GM18502 (cell line): Measurements from ENCODE around the gene CD96.

Experiments used
- ATAC-seq: cut with Tn5 transposase; IDR thresholded peaks from one replicate; pipeline ENCODE4 v1.9.1; 2021; ENCODE audit warnings: mild to moderate bottlenecking; ENCODE audit not compliant: unreplicated experiment, poor library complexity

The CD96 gene

DNA sequence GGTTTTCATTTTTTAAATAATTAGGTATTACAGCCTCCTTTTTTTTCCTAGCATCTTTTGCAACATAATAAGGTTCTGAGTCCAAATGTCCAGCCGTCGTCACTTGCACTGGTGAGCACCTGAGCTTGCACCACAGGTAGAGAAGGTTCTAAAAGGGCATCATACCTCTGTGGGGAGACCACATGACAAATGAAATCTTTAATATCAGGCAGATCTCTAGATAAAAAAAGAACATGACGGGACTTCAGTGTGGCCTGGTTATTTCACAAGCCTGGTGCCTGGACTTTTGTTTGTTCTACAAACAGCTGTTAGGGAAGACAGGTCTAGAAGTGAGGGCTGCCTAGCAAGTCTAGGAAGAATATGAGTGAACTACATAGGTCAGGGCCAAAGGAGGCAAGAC is 49.6 kb downstream of the CD96 start:
- no peak for ATAC-seq

DNA sequence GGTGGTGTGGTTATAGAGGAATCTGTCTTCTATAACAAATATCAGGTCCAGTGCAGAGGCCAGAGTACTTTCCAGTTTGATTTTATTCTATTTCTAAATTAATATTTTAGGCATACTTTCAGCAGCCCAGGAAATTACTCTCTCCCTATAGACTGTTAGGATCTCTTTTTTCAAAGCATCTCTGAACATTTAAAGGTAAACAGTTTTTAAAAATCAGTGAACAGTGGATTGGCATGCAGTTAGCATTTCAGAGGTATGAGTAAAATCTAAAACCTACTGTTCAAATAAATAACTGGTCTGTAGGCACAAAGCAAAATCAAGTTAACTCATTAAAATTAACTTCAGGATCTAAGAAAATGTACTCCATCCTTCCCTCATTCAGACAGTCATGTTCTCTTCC is 50.1 kb downstream of the CD96 start:
- no peak for ATAC-seq

DNA sequence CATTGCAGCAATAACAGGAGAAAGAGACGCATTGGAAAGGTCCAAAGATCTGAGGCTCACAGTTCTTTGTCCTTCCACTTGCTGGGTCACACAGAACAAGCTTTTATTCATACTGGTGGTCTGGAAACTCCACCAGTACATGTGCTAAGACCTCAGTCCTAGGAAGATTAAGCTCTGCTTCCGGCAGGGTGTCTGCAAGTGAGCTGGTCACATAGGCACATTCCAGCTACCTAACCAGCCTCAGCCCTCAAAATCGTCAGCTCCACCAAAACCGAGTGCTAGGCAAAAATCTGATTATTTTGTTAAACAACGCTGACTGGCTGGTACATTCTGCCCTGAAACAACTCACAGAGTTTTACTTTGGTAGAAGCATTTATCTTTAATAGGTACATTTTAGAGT is 50.9 kb downstream of the CD96 start:
- ATAC-seq, result no peak

DNA sequence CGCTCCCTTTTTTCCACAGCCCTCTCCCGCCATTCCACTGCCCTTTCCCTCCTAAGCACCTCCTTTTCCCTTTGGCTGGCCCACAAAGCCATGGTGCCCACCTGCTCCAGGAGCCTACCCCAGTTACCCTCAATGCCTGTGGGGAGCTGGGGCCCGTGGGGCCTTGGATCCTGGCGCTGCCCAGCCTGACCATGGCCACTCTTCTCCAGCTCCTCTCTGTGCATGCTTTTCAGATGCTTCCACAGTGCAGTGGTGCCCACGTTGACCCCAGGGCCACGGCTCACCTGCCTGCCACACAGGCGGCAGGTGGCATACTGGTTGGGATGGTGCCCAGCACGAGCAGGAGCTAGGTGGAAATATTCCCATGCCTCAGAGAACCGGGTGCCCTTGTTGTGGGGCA is 51.7 kb downstream of the CD96 start:
- no peak for ATAC-seq

DNA sequence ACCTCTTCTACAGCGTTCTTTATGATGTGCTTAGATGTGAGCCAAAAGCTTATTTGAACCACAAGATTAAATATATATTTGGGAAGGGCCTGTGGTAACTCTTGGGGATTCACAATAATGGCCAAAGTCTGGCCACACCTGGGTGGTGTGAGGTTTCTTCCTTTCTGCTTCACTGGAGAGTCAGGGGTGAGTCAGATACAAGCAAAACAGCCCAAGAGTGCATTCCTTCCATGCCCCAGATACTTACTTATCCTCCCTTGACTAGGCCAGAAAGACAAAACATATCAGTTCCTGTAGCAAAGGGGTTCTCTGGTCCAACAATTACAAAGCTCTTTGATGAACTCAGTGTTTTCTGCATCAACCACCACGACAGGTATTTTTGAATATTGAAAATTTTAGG is 52.2 kb downstream of the CD96 start:
- peak; percentile 76 for ATAC-seq

DNA sequence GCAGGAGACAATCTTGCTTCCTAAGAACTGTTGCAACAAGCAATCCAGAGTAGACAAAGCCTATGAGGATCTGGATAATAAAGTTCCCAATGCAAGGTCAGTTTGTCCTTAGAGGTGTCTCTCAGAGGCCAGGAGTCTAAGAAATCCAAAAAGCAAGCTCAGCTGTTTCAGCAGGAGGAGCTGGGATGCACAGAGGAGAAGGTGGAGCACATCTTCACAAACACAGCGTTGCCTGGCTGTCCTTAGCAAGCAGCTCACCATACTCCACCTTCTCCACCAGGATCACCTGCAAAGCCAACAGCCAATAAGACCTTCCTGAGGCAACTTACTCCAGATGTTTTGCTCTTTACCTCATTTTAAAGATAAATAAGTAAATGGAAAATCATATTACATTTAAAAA is 52.8 kb downstream of the CD96 start:
- ATAC-seq, result no peak

DNA sequence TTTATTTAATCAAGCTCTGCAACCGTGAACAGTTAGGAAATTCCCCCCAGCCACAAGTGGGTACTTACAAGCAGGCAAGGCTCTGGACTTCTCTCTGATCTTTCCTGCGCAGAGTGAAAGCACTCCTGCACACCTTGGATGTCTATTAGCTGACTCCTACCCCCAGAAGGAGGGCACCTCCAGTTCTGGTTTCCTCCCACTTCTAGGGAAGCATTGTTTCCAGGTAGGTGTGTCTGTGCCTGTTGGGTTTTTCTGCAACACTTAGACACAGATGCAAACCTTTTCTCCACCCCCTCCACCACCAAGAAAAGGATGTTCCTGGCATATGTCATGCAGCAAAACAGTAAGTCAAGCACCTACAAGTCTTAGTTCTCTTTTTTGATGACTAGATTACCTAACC is 53.2 kb downstream of the CD96 start, which contains the start of gene ZBED2:
Gene ZBED2 (minus strand): TSS at position 115 of the 400 bp plus-strand sequence. CDS start 1,145 bp downstream, outside the sequence.
- peak; percentile 59 for ATAC-seq

DNA sequence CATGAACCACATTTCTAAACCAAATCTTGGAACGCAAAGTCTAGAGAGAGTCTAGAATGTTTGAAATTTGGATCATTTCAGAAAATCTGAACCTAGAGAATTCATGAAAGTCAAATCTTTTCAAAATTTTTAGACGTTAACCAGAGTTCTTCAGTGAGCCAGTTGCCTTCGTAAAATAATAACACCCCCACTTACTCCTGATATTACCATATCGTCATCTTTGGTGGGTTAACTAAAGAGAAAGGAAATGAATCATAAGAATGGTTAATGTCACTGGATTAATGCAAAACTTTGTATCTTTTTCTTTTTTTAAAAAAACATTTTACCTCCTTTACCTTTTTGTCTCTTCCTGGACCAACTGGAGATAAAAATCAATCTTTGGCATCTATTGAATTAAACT is 54.3 kb downstream of the CD96 start:
- ATAC-seq, result no peak

DNA sequence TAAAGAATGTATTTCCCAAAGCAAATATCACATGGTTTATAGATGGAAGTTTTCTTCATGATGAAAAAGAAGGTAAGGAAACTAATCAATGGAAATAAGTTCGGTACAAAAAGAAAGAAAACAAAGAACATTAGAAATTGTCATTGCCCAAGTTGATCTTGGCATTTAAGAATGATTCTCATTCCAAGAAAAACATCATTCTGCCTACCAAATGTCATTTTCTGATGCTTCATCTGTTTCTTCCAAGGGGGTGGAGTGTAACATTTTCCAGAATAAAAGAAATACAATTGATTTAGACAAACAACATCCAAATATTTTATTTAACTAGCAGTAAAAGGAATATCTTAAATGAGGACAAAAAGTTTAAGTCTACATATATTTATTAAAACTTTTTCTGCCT is 56.1 kb downstream of the CD96 start:
- ATAC-seq, result no peak

DNA sequence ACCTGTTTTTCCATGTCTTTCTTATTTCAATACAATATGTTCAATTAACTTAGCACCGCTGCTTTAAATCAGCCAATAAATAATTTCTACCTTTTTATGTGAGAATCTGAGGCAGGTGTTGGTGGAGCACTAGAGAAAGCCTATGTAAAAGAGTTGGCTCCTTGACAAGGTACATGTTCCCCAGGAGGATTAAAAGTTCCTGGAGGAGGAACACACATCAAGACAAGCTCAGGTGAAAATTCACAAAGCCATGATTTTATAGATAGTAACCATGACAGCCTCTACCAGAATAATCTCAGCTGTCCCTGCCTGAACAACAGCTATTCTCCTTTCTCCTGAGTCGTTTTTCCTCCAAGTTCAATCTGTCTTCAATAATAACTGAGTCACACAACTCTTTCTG is 56.6 kb downstream of the CD96 start:
- no peak for ATAC-seq

DNA sequence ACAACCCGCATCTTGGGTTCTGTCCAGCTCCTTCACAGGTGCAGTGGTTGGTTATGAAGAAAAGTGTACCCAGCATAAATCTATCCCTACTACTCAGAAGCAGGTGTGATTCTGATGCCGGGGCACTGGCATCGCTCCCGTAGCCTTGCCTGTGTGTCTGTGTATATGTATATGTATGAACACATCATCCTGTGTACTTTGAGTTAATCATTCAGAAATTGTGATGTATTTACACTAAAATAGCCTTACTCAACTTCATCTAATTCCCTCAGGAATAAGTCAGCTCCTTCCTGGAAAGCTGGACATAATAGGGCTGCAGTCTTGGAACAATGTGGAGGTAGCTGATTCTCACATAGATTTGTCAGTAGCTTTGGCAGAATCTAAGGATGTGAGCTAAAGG is 59.8 kb downstream of the CD96 start:
- ATAC-seq, result no peak

DNA sequence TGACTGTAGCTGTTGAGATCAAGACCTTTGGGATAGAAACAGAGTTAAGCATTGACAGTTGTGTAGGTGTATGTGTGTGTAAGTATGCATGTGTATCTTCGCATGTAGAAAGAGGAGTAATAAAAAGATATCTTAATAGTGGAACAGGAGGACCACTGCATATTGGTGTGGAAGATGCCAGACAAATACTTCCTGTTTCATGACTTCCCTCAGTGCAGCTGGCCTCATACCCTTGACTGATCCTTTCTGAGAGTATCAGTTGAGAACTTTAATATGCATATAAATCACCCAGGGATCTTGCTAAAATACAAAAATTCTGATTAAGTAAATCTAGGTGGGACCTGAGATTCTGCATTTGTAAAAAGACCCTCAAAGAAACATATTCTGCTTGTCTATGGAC is 61.7 kb downstream of the CD96 start:
- peak; percentile 51 for ATAC-seq

DNA sequence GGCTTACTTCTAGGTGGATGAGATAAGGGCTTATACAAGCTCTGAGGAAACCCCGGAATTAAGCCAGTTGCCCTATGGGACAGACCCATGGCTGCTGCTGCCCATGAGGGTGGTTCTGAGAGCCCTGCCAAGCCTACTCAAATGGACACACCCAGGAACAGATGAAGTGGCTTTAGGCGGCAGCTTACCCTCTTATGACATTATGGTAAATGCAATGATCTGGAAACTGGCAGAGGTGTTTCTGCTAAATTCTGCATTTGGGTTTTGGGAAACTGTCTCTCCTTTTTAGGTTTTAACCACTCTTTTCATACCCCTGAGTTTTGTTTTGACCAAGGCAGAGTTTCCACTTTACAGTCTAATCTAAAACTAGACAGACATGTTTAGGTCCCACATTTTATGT is 62.1 kb downstream of the CD96 start:
- peak; percentile 19 for ATAC-seq

DNA sequence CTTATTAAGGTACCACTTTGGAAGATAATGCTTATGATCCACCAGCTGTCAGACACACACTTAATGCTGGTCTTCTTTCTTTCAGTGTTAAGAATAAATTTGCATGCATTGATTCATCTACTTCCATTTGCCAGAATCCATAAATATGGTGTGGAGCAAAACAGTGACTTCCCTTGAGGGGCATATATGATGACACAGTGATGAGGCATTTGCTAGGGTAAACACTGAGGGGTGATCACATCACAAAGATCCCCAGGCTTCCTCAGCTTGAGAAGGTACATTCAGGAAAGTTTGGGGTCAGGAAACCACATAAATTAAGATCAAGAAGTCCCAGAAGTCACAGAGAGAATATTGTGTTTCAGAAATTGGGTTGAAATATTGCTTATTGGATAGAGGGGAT is 63.0 kb downstream of the CD96 start:
- ATAC-seq, result no peak

DNA sequence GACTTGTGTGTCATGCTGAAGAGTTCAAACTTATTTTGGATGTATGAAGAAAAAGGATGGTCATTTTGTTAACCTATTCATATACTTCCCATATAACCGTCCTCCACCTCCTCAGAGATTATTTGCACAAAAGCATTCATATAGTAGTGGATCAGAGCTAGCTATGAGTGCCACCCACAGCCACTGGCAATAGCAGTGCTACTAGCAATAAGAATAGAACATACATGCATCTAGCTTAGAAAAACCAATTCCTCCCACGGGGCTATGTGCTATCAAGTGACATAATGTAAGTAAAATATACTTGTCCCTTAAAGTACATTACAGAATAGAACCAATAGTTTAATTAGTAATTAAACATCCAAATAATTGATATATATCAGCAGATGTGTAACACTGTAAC is 63.5 kb downstream of the CD96 start:
- ATAC-seq, result no peak

DNA sequence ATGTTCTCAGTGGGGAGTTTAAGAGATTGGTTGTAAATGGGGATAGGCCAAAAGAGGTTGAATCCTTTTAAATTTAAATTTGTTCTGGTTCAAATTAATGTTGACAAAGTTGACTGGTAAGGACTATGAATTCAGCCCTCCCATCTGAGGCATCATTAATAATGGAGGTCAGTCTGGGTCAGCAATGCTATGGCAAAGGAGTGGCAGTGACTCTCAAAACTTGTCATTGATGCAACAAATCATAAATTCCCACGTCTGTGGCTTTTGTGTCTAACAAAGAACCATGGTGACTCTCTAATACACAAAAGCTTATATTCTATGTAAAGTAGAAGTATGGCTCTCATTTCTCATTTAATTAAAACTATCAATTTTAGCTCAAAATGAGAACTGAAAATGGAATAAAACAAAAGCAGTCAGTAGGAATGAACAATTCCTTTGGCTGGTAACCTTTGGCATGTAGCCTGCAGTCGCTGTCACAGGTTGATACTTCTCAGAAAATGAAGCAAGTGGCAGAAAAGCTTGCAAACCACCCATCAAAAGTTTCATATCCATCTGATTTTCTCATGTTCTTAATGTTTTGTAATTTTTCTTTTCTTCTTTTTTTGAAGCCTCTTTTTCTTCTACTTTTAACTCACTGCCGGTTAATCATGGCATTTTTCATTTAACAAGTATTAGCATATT is 65.4 kb downstream of the CD96 start:
- no peak for ATAC-seq

DNA sequence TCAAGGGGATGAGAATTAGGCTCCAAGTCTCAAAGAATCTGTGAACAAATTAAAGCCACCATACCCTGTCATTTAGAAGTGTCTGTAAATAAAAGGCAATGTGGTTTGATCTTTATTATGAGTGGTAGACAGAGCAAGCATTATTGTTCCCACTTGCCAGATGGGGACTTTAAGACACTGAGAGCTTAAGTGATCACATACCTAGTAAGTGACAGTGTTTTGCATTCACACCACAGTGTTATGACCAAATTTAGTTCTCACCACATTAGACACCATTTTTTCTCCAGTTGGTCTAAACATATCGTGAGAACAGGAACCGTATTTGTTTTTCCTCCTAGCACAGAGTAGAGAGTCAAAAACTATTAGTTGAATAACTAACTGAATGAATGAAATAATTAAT is 66.4 kb downstream of the CD96 start:
- no peak for ATAC-seq

DNA sequence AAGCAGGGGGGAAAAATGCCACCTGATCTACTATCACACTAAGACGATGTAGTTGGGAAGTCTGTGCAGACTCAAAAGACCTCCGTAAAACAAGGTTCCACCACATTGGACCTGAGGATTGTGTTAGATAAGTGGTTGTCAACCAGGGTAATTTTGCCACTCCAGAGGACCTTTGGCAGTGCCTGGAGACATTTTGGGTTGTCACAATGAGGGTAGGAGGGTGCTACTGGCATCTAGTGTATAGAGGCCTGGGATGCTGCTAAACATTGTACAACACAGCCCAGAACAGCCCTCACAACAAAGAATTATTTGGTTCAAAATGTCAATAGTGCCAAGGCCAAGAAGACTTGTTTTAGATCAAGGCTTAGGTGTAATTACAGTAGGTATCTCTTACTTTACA is 67.7 kb downstream of the CD96 start:
- no peak for ATAC-seq

DNA sequence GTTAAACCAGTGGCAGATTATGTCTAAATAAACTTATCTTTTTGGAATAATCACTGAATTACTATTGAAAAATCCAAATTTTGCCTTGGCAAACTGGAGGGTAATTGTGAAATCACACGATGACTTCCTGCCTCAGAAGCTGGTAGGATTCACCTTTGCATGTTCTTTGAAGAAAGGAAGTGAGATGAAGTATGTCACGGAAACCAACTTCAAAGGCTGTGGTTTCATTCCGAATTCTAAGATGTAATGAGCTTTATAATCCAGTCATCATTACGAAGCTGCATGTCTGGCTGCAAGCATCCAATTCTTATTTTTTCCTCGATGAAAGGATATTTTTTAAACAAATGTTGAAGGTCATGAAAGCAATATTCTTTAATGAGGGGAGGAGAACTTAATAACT is 68.2 kb downstream of the CD96 start:
- ATAC-seq, result peak; percentile 95

DNA sequence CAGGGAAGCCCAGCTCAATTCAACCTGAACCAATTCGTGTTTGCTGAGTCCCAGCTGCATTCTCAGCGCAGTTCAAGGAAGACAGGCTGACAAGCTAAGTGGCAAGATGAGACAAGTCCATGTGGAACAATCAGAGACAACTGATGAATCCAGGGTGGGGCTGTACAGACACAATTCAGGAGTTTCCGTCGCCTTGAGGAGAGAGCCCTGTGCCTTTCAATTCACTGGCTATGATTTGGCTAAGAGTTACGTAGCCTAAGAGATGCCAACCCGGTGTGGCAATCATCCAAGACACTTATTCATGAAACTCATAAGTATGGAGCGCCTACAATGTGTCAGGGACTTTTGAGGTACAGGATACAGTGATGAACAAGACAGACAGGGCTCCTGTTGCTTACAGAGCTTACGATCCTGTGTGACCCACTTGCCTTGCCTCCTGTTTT is 68.6 kb downstream of the CD96 start:
- ATAC-seq, result peak; percentile 29

DNA sequence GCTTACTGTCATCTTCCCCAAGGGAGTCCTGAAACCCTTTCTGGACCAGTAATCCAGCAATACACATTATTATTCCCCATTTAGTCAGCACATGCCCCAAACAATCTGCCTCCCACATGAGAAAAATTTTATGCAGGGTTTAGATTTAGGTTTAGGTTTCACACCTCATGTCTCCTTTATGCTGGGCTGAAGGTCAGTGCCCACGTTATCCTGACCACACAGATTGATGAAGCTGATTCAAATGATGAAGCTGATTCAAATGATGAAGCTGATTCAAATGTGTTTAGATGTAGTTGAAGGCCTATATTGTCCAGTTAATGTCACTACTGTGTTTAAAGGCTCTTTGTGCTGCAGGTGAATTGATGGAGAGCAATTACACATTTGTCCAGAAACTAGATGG is 71.3 kb downstream of the CD96 start:
- no peak for ATAC-seq

DNA sequence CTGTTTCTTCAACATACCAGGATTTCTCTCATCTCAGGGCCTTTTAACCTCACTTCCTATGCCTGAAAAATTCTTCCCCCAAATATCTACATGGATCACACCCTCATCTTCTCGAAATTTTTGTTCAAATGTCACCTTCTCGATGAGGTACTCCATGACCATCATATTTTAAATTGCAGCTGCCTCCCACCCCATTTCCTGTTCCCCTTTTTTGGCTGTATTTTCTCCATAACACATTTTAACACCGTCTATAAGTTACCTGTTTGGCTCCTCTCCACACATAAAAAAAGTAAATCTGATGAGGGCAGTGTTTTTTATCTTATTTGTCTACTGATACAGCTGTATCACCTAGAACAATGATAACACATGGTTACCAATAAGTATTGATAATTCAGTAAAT is 73.9 kb downstream of the CD96 start:
- no peak for ATAC-seq
